ENCODE measurements around the gene EPHA7.

DNA sequence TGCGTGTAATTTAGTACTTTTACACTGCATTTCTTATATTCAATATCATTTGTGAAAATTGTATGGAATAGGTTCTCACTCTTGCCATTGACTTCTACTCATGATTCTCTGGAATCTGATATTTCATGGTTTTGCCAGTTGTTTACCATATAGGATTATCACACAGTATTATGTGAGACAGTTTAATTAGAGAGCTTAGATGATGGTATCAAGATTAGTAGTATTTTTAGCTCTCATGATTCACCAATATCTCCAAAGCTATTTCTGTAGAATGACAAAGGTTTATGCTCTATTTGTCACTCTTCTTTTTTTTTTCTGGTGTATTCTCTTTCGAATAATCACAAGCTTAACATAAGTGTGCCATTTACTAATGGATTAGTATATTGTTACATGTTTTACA lies 45.9 kb downstream of the EPHA7 start:
- TF ChIP-seq, protein P1, sequence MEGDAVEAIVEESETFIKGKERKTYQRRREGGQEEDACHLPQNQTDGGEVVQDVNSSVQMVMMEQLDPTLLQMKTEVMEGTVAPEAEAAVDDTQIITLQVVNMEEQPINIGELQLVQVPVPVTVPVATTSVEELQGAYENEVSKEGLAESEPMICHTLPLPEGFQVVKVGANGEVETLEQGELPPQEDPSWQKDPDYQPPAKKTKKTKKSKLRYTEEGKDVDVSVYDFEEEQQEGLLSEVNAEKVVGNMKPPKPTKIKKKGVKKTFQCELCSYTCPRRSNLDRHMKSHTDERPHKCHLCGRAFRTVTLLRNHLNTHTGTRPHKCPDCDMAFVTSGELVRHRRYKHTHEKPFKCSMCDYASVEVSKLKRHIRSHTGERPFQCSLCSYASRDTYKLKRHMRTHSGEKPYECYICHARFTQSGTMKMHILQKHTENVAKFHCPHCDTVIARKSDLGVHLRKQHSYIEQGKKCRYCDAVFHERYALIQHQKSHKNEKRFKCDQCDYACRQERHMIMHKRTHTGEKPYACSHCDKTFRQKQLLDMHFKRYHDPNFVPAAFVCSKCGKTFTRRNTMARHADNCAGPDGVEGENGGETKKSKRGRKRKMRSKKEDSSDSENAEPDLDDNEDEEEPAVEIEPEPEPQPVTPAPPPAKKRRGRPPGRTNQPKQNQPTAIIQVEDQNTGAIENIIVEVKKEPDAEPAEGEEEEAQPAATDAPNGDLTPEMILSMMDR (IDR thresholded peaks at IDR 0.05 in 4 of 5, conservative IDR thresholded peaks at IDR 0.05 in 1 of 5) = no peak
- no peak for TF ChIP-seq POLR2A (IDR thresholded peaks at IDR 0.05)
